ENCODE data around the gene PGM1.

The PGM1 gene

GRCh38 chr1:63630666-63631065 is 37.5 kb downstream of the PGM1 start:
- ChIA-PET CTCF (no interaction called here), POLR2A (no interaction called here)
- no peak for TF ChIP-seq CTCF (IDR thresholded peaks at IDR 0.05; ENCODE audit: control extremely low read depth, extremely low read depth, low read depth, missing control alignments)
- DNase-seq (ENCODE audit: extremely low spot score) = no peak

DNA sequence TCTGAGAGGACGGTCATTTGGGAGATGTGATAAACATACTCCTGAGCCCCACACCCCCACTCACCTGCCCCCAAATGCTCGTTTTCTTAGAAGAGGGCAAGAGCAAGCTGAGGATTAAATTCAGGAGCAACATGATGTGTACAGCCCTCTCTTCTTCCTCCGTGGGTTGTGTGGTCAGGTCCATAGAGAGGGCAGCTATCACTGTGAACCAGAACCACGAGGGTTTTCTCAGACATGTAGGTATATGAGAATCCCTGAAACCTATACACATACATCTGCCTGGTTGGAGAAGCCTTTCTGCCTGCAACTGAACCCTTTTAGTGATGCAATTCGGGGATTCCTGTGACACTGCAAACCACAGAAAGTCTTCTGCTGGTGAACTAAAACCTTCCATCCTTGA is 38.9 kb downstream of the PGM1 start:
- ChIA-PET CTCF (interaction anchor here (0.8 to 1.5 kb wide), 4 partner anchors 9 to 614 kb away, joined by 3 to 4 read pairs (median 3); no protein-coding TSS in a partner anchor), POLR2A (no interaction called here)
- TF ChIP-seq CTCF (IDR thresholded peaks at IDR 0.05; ENCODE audit: control extremely low read depth, extremely low read depth, low read depth, missing control alignments) = no peak
- no peak for DNase-seq (ENCODE audit: extremely low spot score)

DNA sequence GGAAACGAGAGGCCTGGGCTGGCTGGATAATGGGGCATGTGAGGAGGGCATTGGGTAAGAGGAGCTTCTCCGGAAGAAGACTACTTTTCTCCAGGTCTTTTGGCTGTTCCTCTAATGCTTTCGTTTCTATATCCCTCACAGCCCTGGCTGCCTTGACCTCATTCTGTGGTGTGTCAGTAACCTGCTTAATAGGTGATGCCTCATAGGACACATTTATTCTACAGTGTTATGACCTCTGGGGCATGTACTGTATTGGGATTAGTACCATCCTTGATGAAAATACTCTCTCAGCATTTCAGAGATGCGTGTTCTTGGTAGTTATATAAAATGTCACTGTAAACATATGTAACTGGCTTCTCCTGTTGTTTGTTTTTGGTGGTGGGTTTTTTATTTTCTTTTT is 40.1 kb downstream of the PGM1 start:
- ChIA-PET POLR2A (no interaction called here), CTCF (interaction anchor here (1.0 to 1.5 kb wide), 2 partner anchors 11 to 59 kb away, joined by 3 read pairs; no protein-coding TSS in a partner anchor)
- DNase-seq (ENCODE audit: extremely low spot score) = no peak
- TF ChIP-seq CTCF (IDR thresholded peaks at IDR 0.05; ENCODE audit: control extremely low read depth, extremely low read depth, low read depth, missing control alignments) = no peak

GRCh38 chr1:63634471-63634870 is 41.3 kb downstream of the PGM1 start:
- no peak for TF ChIP-seq CTCF (IDR thresholded peaks at IDR 0.05; ENCODE audit: control extremely low read depth, extremely low read depth, low read depth, missing control alignments)
- no peak for DNase-seq (ENCODE audit: extremely low spot score)
- POLR2A ChIA-PET = no interaction called here
- CTCF ChIA-PET = interaction anchor here (1.0 kb wide), 1 partner anchor 18 kb away, joined by 5 read pairs; no protein-coding TSS in a partner anchor

DNA sequence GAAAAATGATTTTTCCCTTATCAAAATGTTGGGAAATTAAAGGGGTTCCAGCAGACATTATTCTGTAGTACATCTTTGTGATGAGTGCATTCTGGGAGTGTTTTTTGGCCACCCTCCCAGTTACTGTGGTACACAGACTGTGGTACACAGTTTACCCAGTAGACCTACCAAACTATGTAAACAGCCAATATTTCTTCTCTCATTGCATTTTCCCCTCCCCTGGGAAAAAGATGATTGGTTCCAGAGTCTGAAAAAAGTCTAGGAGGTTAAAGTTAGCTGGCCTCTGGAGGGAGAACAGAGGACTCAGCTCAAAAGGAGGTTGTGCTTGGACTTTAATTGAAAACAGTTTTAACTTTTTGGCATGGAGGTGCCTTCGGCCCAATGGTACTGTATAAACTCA is 42.5 kb downstream of the PGM1 start:
- ChIA-PET POLR2A (interaction anchor here (0.5 kb wide), 1 partner anchor 597 kb away, joined by 5 read pairs; no protein-coding TSS in a partner anchor), CTCF (interaction anchor here (1.2 to 1.9 kb wide), 3 partner anchors 12 to 502 kb away, joined by 3 to 4 read pairs (median 3); no protein-coding TSS in a partner anchor)
- DNase-seq (ENCODE audit: extremely low spot score) = no peak
- no peak for TF ChIP-seq CTCF (IDR thresholded peaks at IDR 0.05; ENCODE audit: control extremely low read depth, extremely low read depth, low read depth, missing control alignments)

DNA sequence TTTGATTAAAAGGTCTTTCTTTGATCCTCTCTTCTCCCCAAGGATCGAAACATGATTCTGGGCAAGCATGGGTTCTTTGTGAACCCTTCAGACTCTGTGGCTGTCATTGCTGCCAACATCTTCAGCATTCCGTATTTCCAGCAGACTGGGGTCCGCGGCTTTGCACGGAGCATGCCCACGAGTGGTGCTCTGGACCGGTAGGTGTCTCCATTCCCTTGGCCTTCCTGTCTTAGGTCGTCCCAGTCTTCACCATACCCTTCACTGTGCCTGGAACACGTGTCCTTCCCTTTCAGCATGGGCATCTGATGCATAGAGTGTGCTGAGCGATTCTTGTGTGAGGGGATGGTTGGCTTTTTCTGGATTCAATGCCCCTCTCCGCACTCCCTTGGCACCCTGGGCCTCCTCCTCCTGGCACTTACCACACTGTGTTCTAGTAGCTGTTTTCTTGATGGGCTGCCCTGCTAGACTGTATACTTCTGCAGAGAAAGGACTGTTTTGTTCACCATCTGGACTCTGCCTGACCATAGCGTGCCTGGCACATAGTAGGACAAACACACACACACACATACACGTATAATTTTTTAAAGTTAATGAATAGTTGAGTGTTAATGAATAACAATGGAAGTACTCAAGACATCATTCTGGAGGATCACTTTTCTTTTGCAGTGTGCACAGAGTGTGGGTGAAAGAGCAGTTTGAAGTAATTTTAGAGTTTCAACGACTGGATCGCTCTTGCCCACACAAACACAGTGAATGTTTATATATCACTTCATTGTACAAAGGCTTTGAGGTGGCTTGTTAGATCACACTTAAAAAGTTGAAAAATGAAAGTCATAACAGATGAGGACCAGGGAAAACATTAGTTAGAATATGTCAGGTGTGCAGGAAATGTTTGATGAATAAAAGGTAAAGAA is 43.2 kb downstream of the PGM1 start:
- CTCF ChIA-PET = interaction anchor here (1.3 to 1.9 kb wide), 3 partner anchors 13 to 501 kb away, joined by 3 to 8 read pairs (median 4); no protein-coding TSS in a partner anchor
- DNase-seq (ENCODE audit: extremely low spot score) = no peak
- no peak for TF ChIP-seq CTCF (IDR thresholded peaks at IDR 0.05; ENCODE audit: control extremely low read depth, extremely low read depth, low read depth, missing control alignments)
- POLR2A ChIA-PET = no interaction called here

Measured in GM10248 (cell line).